Ishikawa (cell line): ENCODE data around the gene FAM53B.

Experiments used
- CEBPB ChIP-seq: IDR thresholded peaks from 2 replicates; pipeline ENCODE4 v1.6.1; 2012
- CREB1 ChIP-seq: IDR thresholded peaks from 2 replicates; pipeline ENCODE4 v1.6.1; 2012; ENCODE audit warnings: low read depth
- EGR1 ChIP-seq: IDR thresholded peaks from 2 replicates; pipeline ENCODE4 v1.6.1; 2012
- EP300 ChIP-seq: IDR thresholded peaks from 2 replicates; pipeline ENCODE4 v1.6.1; 2012; ENCODE audit warnings: borderline replicate concordance
- FOXM1 ChIP-seq: IDR thresholded peaks from 2 replicates; pipeline ENCODE4 v1.6.1; 2012; ENCODE audit warnings: low read depth, borderline replicate concordance
- NFIC ChIP-seq: IDR thresholded peaks from 2 replicates; pipeline ENCODE4 v1.6.1; 2012
- RAD21 ChIP-seq: IDR thresholded peaks from 2 replicates; pipeline ENCODE4 v1.6.1; 2012; ENCODE audit warnings: low read depth
- REST ChIP-seq: IDR thresholded peaks from 2 replicates; pipeline ENCODE4 v1.6.1; 2012; ENCODE audit warnings: low read depth, mild to moderate bottlenecking
- TAF1 ChIP-seq: IDR thresholded peaks from 2 replicates; pipeline ENCODE4 v1.6.1; 2012; ENCODE audit warnings: low read depth, mild to moderate bottlenecking
- TCF12 ChIP-seq: IDR thresholded peaks from 2 replicates; pipeline ENCODE4 v1.6.1; 2012; ENCODE audit warnings: low read depth
- TEAD4 ChIP-seq: IDR thresholded peaks from 2 replicates; pipeline ENCODE4 v1.6.1; 2012
- USF1 ChIP-seq: IDR thresholded peaks from 2 replicates; pipeline ENCODE4 v1.6.1; 2012
- YY1 ChIP-seq: IDR thresholded peaks from 2 replicates; pipeline ENCODE4 v1.6.1; 2012; ENCODE audit warnings: low read depth
- ZBTB7A ChIP-seq: IDR thresholded peaks from 2 replicates; pipeline ENCODE4 v1.6.1; 2012; ENCODE audit warnings: low read depth
- TF ChIP-seq, protein P1 (sequence below): IDR thresholded peaks from 2 replicates; pipeline ENCODE4 v1.6.1; 2012

Gene FAM53B

GRCh38 chr10:124701038-124701365 lies 43.2 kb downstream of the FAM53B start:
- no peak for TF ChIP-seq CEBPB
- TF ChIP-seq, protein P1, sequence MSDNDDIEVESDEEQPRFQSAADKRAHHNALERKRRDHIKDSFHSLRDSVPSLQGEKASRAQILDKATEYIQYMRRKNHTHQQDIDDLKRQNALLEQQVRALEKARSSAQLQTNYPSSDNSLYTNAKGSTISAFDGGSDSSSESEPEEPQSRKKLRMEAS: no peak
- no peak for TF ChIP-seq EGR1
- TF ChIP-seq FOXM1: no peak
- TF ChIP-seq EP300: no peak
- no peak for TF ChIP-seq NFIC
- no peak for TF ChIP-seq TCF12
- no peak for TF ChIP-seq TAF1
- no peak for TF ChIP-seq CREB1
- no peak for TF ChIP-seq REST

DNA sequence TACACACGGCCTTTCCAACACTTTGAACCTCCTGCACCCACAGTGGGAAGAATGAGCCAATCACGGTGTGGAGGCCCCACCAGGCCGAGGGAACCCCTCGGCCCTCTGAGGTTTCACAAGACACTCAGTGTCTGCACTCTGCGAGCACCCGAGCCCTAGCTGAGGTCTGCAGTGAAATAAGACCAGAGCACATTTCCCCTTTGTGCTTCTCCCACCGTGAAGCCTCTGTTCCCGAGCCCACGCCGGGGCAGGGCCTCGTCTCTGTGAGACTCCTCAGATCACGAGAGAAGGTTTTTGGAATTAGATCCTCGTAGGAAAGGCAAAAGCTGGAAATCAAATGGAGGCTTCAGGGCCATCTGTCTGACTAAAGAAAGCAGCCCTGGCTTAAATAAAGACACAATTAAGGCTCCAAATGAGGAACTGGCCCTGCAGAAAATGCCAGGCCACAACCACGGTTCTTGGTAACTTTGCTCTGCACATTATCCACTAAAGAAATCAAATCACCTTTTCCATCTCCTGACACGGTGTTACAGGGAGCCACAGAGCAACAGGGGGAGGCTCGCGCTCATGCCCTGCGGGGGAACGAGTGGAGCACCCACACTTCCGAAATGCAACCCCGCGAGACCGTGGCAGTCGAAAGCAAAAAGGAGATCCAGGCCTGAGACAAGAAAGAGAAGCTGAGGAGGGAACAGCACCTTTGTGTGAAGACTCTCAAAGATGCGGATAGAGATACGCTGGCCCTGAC lies 43.7 kb downstream of the FAM53B start:
- TF ChIP-seq CEBPB: no peak
- no peak for TF ChIP-seq FOXM1
- TF ChIP-seq RAD21: no peak
- no peak for TF ChIP-seq REST
- no peak for TF ChIP-seq YY1
- TF ChIP-seq EP300: no peak
- TF ChIP-seq NFIC: no peak
- no peak for TF ChIP-seq TCF12

DNA sequence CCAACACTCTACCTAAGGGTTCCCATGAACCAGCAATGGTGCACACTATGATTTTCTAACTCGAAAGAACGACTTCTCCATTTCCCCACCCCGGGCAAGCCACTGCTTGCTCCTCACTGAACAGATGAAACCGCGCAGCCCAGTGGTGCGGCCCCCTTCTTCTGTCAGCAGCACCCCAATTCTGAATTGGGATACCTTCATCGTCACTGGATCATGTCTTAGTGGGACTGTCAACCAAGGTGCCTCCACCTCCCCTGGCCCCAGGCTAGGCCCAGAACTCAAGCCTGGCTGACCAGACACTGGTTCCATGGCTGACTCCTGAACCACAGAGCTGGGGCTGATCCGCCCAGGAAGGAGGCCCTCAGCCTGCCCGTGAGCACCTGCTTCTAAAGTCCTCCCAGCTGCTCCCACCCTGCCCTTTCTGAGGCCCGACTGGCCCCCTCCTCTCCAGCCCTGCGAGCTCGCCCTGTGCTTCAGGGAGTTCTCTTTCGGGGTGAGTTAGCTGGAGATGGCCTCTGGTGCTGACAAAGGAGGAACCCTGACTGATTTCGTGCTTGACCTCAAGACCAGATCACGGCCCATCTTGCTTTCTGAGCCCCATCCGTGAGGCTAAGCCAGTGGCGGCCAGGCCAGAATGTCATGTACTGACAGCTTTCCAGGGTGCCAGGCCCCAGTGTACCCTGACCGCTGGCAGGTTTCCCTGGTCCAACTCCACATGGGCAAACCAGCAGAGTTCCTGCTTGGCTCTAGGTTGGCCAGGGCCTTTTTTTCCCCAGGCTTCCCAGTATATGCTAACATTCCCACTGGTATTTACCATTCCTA lies 44.5 kb downstream of the FAM53B start:
- TF ChIP-seq TEAD4 (no peak), REST (no peak), USF1 (no peak), RAD21 (no peak), FOXM1 (no peak), ZBTB7A (no peak), CEBPB (no peak), EP300 (no peak), EGR1 (no peak), TCF12 (no peak), NFIC (no peak), TAF1 (no peak), YY1 (no peak)
- TF ChIP-seq, protein P1: no peak

- TF ChIP-seq NFIC: no peak
- TF ChIP-seq TCF12: no peak
- TF ChIP-seq, protein P1: no peak
- no peak for TF ChIP-seq YY1
- TF ChIP-seq RAD21: no peak
- no peak for TF ChIP-seq CEBPB
- TF ChIP-seq USF1: no peak
- no peak for TF ChIP-seq TEAD4
- TF ChIP-seq EP300: no peak
- no peak for TF ChIP-seq FOXM1
- TF ChIP-seq TAF1: no peak
- TF ChIP-seq ZBTB7A: no peak
- TF ChIP-seq CREB1: no peak
- TF ChIP-seq REST: no peak
- TF ChIP-seq EGR1: no peak
Measured at GRCh38 chr10:124698545-124699469, 45.4 kb downstream of the FAM53B start.
